ENCODE measurements around the gene DYNC1I1.

DNA sequence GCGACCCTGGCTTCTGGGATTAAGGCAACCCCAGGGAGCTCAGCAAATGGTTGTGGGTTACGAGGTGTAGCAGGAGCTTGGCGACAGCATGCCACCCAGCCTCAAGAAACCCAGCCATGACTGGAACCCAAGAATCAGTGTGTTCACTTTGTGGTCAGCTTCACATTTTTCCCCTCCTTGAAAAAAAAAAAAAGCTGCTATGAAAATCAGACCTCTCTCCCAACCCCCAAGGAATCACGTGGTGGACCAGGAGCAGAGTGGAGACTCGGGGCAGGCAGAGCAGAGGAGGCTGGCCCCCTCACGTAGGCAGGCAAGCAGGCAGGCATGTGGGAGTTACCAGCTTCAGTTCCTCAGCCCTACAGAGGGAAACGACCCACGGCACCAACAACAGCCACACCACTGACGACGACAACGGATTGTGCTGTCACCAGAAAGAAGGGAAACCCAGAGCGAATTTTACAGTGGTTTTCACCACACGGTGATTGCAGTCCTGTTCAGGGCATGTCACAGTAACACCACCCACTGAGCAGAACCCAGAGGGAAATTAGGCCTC, 346.2 kb downstream of the DYNC1I1 start:
- TF ChIP-seq, protein P1, sequence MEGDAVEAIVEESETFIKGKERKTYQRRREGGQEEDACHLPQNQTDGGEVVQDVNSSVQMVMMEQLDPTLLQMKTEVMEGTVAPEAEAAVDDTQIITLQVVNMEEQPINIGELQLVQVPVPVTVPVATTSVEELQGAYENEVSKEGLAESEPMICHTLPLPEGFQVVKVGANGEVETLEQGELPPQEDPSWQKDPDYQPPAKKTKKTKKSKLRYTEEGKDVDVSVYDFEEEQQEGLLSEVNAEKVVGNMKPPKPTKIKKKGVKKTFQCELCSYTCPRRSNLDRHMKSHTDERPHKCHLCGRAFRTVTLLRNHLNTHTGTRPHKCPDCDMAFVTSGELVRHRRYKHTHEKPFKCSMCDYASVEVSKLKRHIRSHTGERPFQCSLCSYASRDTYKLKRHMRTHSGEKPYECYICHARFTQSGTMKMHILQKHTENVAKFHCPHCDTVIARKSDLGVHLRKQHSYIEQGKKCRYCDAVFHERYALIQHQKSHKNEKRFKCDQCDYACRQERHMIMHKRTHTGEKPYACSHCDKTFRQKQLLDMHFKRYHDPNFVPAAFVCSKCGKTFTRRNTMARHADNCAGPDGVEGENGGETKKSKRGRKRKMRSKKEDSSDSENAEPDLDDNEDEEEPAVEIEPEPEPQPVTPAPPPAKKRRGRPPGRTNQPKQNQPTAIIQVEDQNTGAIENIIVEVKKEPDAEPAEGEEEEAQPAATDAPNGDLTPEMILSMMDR (IDR thresholded peaks at IDR 0.05), result no peak
- TF ChIP-seq POLR2A (IDR thresholded peaks at IDR 0.05), result no peak

Data from suprapubic skin (tissue), 3 donors.